ENCODE results near the gene FUT8. TPM values are rescaled to one million over a fixed set of nuclear protein-coding genes. Genes with fewer than 3 reads are reported as not detected.

FUT8 gene
- 10 to 100 TPM; 21.8 to 32.3 TPM for total RNA-seq
- 1 to 10 TPM; 3.4 to 7.4 TPM for polyA plus RNA-seq
- long read RNA-seq, donor 1, full-length matches to known transcripts, result 6 of 14 reads
- long read RNA-seq, donor 1, partial matches to known transcripts, result 4 of 14 reads
- long read RNA-seq, donor 1, other reads (novel, unspliced or antisense), result 4 of 14 reads
- long read RNA-seq, donor 2, full-length matches to known transcripts, result 2 of 6 reads
- long read RNA-seq, donor 2, partial matches to known transcripts, result 0 of 6 reads
- long read RNA-seq, donor 2, other reads (novel, unspliced or antisense), result 4 of 6 reads

- intact Hi-C loops (cut with DNase I), result loop anchor here (2.0 to 10.0 kb wide), 5 partner anchors 250 to 427 kb away; partner anchors contain the start of genes FNTB (in 1 of the 2) and MAX (in 1 of the 2)
- Histone ChIP-seq H3K27me3 (ENCODE audit: control insufficient read depth in 1 of 2, insufficient read depth in 2 of 2, low read length in 1 of 2) (no peaks in the 10 kb centered on the region), H3K27ac (ENCODE audit: low read depth in 1 of 2, low read length in 2 of 2) (peak within 1 kb of the TSS; percentile 62 to 68), H3K4me1 (ENCODE audit: control insufficient read depth in 1 of 2, insufficient read depth in 2 of 2, low read length in 2 of 2) (no peaks in the 10 kb centered on the region), H3K4me3 (ENCODE audit: low read length in 2 of 2) (peak within 1 kb of the TSS; percentile 62 to 67), H3K9me3 (ENCODE audit: control insufficient read depth, low read length) (no peaks in the 10 kb centered on the region), H3K36me3 (ENCODE audit: control insufficient read depth in 1 of 2, insufficient read depth in 2 of 2, low read length in 1 of 2) (no peaks in the 10 kb centered on the region)
- 0% methylated on average over 73 to 85 of the region's 85 CpGs for WGBS, 2 donors
- DNase-seq (peak; percentile 98 to 99), ATAC-seq (ENCODE audit: low FRiP score) (peak; percentile 97)
These were observed at the start of gene FUT8 for GRCh38 chr14:65412032-65412846. TSS of gene FUT8 (plus strand) at chr14:65412730. CDS start at chr14:65561564, 148,834 bp downstream.

DNA sequence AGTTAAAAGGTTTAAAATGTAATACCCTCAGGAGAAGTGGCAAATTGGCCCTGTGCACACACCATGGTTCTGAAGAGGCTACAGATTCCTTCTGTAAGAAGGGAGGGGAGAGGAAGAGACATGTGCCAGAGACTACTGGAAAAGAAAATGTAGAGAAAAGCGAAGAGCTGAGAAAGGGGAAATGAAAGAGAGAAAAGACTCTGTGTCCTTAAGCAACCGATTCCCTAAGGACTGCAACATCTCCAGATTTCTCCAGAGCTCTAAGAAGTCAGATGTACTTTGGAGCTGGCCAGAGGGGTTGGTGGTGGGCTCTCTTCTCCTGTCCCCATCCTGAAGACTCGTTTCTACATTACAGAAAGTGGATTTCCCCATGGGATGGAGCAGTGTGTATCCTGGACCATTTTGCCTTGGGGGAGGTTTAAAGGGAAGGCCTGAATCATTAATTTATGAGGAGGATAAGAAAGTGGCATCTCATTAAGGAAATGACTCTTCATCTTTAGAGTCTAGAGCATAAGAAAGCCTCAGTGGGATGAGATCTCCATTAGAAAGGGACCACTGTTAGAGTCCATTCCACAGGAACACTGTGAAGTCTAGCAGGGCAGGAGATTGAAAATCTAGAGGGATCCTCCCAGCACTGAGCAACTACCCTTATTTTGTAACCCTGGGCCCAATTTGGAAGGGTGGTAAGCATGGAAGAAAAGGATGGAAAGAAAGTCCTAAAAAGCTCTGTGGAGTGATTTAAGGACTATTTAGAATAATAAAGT is 45.5 kb upstream of the FUT8 start:
- Histone ChIP-seq H3K27me3 (ENCODE audit: control insufficient read depth in 1 of 2, insufficient read depth in 2 of 2, low read length in 1 of 2) (no peaks in the 10 kb centered on the region), H3K9me3 (ENCODE audit: control insufficient read depth, low read length) (no peaks in the 10 kb centered on the region), H3K4me1 (ENCODE audit: control insufficient read depth in 1 of 2, insufficient read depth in 2 of 2, low read length in 2 of 2) (no peaks in the 10 kb centered on the region), H3K36me3 (ENCODE audit: control insufficient read depth in 1 of 2, insufficient read depth in 2 of 2, low read length in 1 of 2) (no peaks in the 10 kb centered on the region), H3K27ac (ENCODE audit: low read depth in 1 of 2, low read length in 2 of 2) (no peak overlapping the region), H3K4me3 (ENCODE audit: low read length in 2 of 2) (no peak overlapping the region)
- ATAC-seq (ENCODE audit: low FRiP score) (no peak), DNase-seq (no peak)
- intact Hi-C loops (cut with DNase I), result no loop called here
- 76 to 78% methylated on average over 3 of the region's 3 CpGs for WGBS, 2 donors

GRCh38 chr14:65369560-65369959 is 43.0 kb upstream of the FUT8 start:
- Histone ChIP-seq H3K27me3 (ENCODE audit: control insufficient read depth in 1 of 2, insufficient read depth in 2 of 2, low read length in 1 of 2) (no peaks in the 10 kb centered on the region), H3K4me3 (ENCODE audit: low read length in 2 of 2) (no peak overlapping the region), H3K9me3 (ENCODE audit: control insufficient read depth, low read length) (peaks cover 1% of the 10 kb centered on the region), H3K36me3 (ENCODE audit: control insufficient read depth in 1 of 2, insufficient read depth in 2 of 2, low read length in 1 of 2) (no peaks in the 10 kb centered on the region), H3K27ac (ENCODE audit: low read depth in 1 of 2, low read length in 2 of 2) (no peak overlapping the region), H3K4me1 (ENCODE audit: control insufficient read depth in 1 of 2, insufficient read depth in 2 of 2, low read length in 2 of 2) (no peaks in the 10 kb centered on the region)
- ATAC-seq (ENCODE audit: low FRiP score), result no peak
- WGBS, 2 donors, result 91 to 95% methylated on average over 1 of the region's 1 CpG
- intact Hi-C loops (cut with DNase I), result no loop called here
- DNase-seq, result no peak

DNA sequence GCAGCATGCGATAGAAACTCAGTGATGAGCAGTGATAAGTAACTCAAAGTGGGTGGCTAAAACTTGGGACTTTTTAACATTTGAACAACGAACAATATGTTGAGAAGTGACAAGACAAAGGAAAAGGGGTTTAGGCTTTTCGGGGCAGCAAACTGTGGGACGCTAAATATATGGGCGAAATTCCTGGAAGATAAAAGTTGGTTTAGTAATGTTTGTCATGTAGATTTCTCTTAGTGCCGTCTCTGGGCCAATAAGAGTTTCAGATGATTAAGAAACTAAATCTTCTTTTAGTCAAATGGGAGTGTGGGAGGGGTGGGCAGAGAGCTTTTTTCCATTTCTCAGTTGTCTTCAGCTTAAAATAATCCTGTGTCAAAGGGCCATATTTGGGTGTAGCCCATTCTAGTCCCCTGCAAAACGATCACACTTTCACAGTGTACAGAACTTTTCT is 41.7 kb upstream of the FUT8 start:
- intact Hi-C loops (cut with DNase I), result no loop called here
- no peaks in the 10 kb centered on the region for H3K27me3 ChIP-seq (ENCODE audit: control insufficient read depth in 1 of 2, insufficient read depth in 2 of 2, low read length in 1 of 2)
- no peak for ATAC-seq (ENCODE audit: low FRiP score)
- peaks cover 1% of the 10 kb centered on the region for H3K9me3 ChIP-seq (ENCODE audit: control insufficient read depth, low read length)
- no peak overlapping the region for H3K27ac ChIP-seq (ENCODE audit: low read depth in 1 of 2, low read length in 2 of 2)
- no peak for DNase-seq
- no peak overlapping the region for H3K4me3 ChIP-seq (ENCODE audit: low read length in 2 of 2)
- no peaks in the 10 kb centered on the region for H3K4me1 ChIP-seq (ENCODE audit: control insufficient read depth in 1 of 2, insufficient read depth in 2 of 2, low read length in 2 of 2)
- no peaks in the 10 kb centered on the region for H3K36me3 ChIP-seq (ENCODE audit: control insufficient read depth in 1 of 2, insufficient read depth in 2 of 2, low read length in 1 of 2)
- WGBS, 2 donors, result 60 to 67% methylated on average over 7 of the region's 7 CpGs

DNA sequence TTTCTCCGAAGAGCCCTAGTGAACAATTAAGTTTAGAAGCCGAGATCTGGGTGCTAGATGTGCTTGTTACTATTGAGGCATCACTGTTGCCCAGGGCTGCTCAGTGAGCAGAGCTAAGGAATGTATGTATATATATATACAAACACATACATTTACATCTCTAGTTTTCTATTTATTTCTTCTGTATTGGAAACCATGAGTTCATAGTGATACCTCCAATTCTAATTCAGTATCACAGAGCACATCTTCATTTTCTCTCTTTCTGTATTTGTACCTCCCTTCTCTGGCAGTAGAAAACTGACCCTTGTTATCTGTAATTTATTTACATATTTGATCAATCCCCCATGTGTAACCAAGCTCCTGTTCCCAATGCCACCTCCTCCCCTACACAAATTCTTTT is 40.7 kb upstream of the FUT8 start:
- DNase-seq, result no peak
- H3K36me3 ChIP-seq (ENCODE audit: control insufficient read depth in 1 of 2, insufficient read depth in 2 of 2, low read length in 1 of 2), result no peaks in the 10 kb centered on the region
- no peaks in the 10 kb centered on the region for H3K27me3 ChIP-seq (ENCODE audit: control insufficient read depth in 1 of 2, insufficient read depth in 2 of 2, low read length in 1 of 2)
- no peak overlapping the region for H3K4me3 ChIP-seq (ENCODE audit: low read length in 2 of 2)
- 48 to 63% methylated on average over 2 of the region's 2 CpGs for WGBS, 2 donors
- H3K27ac ChIP-seq (ENCODE audit: low read depth in 1 of 2, low read length in 2 of 2), result no peak overlapping the region
- H3K4me1 ChIP-seq (ENCODE audit: control insufficient read depth in 1 of 2, insufficient read depth in 2 of 2, low read length in 2 of 2), result no peaks in the 10 kb centered on the region
- intact Hi-C loops (cut with DNase I), result no loop called here
- peaks cover 1% of the 10 kb centered on the region for H3K9me3 ChIP-seq (ENCODE audit: control insufficient read depth, low read length)
- no peak for ATAC-seq (ENCODE audit: low FRiP score)

DNA sequence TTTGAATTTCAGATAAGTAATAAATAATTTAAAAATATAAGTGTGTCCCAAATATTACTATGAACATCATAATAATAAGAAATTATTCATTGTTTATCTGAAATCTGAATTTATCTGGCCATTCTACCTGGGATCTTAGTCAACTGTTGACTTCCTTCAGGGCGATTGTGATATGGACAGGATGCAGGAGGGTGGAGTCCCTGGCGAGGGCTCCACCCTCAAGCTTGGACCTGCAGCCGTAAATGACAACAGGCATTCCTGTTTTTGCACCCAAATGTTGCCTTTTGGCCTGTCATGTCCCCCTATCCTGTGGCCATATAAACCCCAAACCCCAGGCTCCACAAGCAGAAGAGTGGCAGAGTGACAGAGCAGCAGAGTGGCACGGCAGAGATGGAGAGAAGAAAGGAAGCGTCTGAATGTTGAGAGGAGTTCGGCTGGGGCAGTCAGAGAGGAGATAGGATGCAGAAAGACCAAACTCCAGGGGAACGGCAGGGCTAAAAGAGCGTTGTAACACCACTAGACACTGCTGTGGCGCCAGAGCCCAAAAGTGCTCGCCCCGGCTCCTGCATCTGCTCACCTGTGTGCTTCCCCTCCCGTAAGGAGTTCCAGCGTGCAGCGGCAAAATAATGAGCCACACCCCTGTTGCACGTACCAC is 39.4 kb upstream of the FUT8 start:
- Histone ChIP-seq H3K4me1 (ENCODE audit: control insufficient read depth in 1 of 2, insufficient read depth in 2 of 2, low read length in 2 of 2) (no peaks in the 10 kb centered on the region), H3K27me3 (ENCODE audit: control insufficient read depth in 1 of 2, insufficient read depth in 2 of 2, low read length in 1 of 2) (no peaks in the 10 kb centered on the region), H3K4me3 (ENCODE audit: low read length in 2 of 2) (no peak overlapping the region), H3K36me3 (ENCODE audit: control insufficient read depth in 1 of 2, insufficient read depth in 2 of 2, low read length in 1 of 2) (no peaks in the 10 kb centered on the region), H3K9me3 (ENCODE audit: control insufficient read depth, low read length) (peaks cover 1% of the 10 kb centered on the region), H3K27ac (ENCODE audit: low read depth in 1 of 2, low read length in 2 of 2) (no peak overlapping the region)
- DNase-seq (no peak), ATAC-seq (ENCODE audit: low FRiP score) (no peak)
- 48 to 57% methylated on average over 15 of the region's 15 CpGs for WGBS, 2 donors
- intact Hi-C loops (cut with DNase I), result no loop called here

DNA sequence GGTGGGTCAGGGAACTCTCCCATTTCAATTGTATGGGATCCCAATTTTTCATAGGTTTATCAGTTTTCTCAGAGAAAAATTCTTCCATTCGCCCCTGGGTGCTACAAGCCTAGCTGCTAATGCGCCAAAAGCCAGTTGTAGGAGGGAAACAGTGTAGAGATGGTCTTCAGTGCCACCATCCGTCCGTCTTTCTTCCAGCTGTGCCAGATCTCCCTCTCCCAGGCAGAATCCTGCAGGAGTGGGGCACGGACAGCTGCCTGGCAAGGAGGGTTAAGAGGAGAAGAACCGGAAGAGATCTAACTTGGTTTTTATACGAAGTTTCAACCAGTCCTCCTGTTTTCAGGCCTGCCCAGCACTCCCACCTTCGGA is 38.9 kb upstream of the FUT8 start:
- ATAC-seq (ENCODE audit: low FRiP score) (no peak), DNase-seq (no peak)
- intact Hi-C loops (cut with DNase I), result no loop called here
- Histone ChIP-seq H3K36me3 (ENCODE audit: control insufficient read depth in 1 of 2, insufficient read depth in 2 of 2, low read length in 1 of 2) (no peaks in the 10 kb centered on the region), H3K9me3 (ENCODE audit: control insufficient read depth, low read length) (peaks cover 1% of the 10 kb centered on the region), H3K27me3 (ENCODE audit: control insufficient read depth in 1 of 2, insufficient read depth in 2 of 2, low read length in 1 of 2) (no peaks in the 10 kb centered on the region), H3K4me1 (ENCODE audit: control insufficient read depth in 1 of 2, insufficient read depth in 2 of 2, low read length in 2 of 2) (no peaks in the 10 kb centered on the region), H3K4me3 (ENCODE audit: low read length in 2 of 2) (no peak overlapping the region), H3K27ac (ENCODE audit: low read depth in 1 of 2, low read length in 2 of 2) (no peak overlapping the region)
- WGBS, 2 donors, result 54 to 70% methylated on average over 8 of the region's 8 CpGs

DNA sequence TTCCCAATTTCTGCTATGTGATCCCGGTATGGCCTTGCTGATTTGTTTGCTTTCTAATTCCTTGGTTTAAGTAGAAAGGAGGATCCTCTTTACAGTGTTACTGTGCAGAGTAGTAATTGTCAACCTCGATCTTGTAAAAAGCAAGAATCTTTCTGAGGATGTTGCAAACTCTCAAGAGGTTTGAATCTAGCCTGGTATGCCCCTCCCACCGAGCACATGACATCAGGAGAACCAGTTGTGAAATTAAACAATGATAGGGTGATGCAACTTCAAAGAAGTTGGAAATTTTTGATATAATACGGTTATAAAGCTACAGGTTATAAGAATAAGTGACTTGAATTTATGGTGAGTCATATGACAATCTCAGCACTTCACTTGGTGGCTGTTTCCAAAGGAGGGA is 35.0 kb upstream of the FUT8 start:
- Histone ChIP-seq H3K27ac (ENCODE audit: low read depth in 1 of 2, low read length in 2 of 2) (no peak overlapping the region), H3K4me3 (ENCODE audit: low read length in 2 of 2) (no peak overlapping the region), H3K36me3 (ENCODE audit: control insufficient read depth in 1 of 2, insufficient read depth in 2 of 2, low read length in 1 of 2) (no peaks in the 10 kb centered on the region), H3K9me3 (ENCODE audit: control insufficient read depth, low read length) (peaks cover 4% of the 10 kb centered on the region), H3K27me3 (ENCODE audit: control insufficient read depth in 1 of 2, insufficient read depth in 2 of 2, low read length in 1 of 2) (no peaks in the 10 kb centered on the region), H3K4me1 (ENCODE audit: control insufficient read depth in 1 of 2, insufficient read depth in 2 of 2, low read length in 2 of 2) (no peaks in the 10 kb centered on the region)
- ATAC-seq (ENCODE audit: low FRiP score) (no peak), DNase-seq (no peak)
- 60 to 63% methylated on average over 4 of the region's 4 CpGs for WGBS, 2 donors
- intact Hi-C loops (cut with DNase I), result no loop called here

Measured in aorta (tissue), 5 donors.